ENCODE data around the gene RNF207.

DNA sequence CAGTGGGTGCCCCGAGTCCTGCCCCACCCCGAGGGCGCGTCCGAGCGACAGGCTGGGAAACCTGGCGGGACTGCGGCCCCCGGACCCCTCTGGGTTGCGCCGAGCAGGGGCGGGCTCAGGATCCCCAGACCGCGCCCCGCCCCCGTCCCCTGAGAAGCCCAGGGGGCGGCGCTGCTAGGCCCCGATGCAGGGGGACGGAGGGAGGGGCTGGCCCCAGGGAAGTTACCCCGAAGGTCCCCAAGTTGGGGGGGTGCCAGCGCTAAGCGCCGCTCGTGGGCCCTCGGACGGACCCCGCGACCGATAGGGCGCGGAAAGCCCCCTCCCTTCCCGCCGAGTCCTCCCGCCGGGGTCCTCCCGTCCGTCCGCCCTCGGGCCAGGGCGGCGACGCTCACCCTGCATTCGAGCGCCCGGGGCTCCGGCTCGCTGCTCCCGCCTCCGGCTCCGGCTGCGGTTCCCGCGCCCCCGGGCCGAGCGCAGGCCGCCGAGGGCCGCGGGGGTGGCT lies 54.6 kb downstream of the RNF207 start:
- TF ChIP-seq, protein P1, sequence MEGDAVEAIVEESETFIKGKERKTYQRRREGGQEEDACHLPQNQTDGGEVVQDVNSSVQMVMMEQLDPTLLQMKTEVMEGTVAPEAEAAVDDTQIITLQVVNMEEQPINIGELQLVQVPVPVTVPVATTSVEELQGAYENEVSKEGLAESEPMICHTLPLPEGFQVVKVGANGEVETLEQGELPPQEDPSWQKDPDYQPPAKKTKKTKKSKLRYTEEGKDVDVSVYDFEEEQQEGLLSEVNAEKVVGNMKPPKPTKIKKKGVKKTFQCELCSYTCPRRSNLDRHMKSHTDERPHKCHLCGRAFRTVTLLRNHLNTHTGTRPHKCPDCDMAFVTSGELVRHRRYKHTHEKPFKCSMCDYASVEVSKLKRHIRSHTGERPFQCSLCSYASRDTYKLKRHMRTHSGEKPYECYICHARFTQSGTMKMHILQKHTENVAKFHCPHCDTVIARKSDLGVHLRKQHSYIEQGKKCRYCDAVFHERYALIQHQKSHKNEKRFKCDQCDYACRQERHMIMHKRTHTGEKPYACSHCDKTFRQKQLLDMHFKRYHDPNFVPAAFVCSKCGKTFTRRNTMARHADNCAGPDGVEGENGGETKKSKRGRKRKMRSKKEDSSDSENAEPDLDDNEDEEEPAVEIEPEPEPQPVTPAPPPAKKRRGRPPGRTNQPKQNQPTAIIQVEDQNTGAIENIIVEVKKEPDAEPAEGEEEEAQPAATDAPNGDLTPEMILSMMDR (IDR thresholded peaks at IDR 0.05; ENCODE audit: insufficient read depth, low read length, poor library complexity, severe bottlenecking), result no peak
- no peak for TF ChIP-seq EZH2phosphoT487 (conservative IDR thresholded peaks at IDR 0.05; ENCODE audit: low read length)

All from SU-DHL-6 (cell line).